LNCAP (cell line): ENCODE data around the gene CD226.

Experiments used
- TF ChIP-seq, protein P1 (sequence below): fragments of 450-650 bp; IDR thresholded peaks from 2 replicates; pipeline ENCODE4 v1.5.1; 2017; ENCODE audit warnings: mild to moderate bottlenecking

CD226 gene

GRCh38 chr18:69895066-69896047 is 52.3 kb downstream of the CD226 start:
- TF ChIP-seq, protein P1, sequence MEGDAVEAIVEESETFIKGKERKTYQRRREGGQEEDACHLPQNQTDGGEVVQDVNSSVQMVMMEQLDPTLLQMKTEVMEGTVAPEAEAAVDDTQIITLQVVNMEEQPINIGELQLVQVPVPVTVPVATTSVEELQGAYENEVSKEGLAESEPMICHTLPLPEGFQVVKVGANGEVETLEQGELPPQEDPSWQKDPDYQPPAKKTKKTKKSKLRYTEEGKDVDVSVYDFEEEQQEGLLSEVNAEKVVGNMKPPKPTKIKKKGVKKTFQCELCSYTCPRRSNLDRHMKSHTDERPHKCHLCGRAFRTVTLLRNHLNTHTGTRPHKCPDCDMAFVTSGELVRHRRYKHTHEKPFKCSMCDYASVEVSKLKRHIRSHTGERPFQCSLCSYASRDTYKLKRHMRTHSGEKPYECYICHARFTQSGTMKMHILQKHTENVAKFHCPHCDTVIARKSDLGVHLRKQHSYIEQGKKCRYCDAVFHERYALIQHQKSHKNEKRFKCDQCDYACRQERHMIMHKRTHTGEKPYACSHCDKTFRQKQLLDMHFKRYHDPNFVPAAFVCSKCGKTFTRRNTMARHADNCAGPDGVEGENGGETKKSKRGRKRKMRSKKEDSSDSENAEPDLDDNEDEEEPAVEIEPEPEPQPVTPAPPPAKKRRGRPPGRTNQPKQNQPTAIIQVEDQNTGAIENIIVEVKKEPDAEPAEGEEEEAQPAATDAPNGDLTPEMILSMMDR: no peak

DNA sequence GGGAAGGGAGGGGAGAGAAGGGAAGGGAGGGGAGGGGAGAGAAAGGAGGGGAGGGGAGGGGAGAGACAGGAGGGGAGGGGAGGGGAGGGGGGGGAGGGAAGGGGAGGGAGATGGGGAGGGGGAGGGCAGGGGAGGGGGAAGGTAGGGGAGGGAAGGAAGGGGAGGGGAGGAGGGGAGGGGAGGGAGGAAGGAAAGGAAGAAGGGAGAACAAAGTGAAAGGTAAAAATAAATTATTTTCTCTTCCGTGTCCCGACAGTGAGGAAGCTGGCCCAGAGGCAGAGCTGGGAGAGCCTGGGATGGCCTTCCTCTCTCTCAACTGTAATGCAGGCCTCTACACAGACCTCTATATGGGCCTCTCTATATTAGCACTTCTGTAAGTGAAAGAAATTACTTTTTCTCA is 53.2 kb downstream of the CD226 start:
- TF ChIP-seq, protein P1: no peak

- TF ChIP-seq, protein P1: no peak
These were observed 57.1 kb downstream of the CD226 start for GRCh38 chr18:69890558-69890957.

DNA sequence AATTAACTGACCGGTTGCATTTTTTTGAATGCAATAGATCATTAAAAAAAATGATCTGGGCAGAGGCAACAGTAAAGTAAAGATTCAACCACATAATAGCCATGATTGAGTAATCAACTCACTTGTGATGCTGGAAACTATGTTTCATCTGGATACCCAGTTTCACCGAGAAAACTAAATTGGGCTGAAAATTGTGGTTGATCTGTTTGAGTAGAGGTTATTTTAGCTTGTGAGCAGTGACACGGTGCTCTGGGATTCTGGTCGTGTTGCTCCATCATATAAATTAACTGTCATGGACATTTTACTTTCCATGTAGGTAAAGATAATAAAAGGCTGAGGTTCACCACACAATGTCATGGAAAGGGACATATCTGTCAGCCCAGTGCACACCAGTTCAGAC is 58.7 kb downstream of the CD226 start:
- TF ChIP-seq, protein P1: no peak

- TF ChIP-seq, protein P1: no peak
These were observed 60.4 kb downstream of the CD226 start for GRCh38 chr18:69887256-69887655.

DNA sequence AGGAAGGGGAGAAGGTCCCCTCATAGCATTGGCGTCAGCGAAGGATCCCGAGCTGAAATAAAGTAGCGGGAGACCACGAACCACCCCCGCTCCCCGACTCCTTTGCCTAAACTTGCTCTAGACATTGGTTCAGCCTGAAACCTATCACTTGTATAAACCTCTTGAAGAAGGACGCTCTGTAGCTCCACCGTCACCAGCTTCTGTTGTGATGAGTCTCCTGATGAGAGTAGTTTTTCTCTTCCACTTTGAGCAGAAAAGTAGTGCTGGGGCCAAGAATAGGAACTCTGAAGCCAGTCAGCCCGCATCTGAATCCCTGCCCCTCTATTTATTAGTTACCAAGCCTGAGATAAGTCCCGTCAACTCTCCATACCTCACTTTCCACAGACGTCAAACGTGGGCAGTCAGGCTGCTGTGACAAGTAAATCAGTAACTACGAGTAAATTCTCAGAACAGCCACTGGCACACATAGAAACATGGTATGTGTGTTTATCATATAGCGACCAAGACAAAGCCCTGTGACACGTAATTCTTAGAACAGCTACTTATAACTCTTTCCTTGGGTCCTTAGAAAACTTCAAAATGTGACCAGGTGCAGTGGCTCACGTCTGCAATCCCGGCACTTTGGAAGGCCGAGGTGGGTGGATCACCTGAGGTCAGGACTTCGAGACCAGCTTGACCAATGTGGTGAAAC is 61.7 kb downstream of the CD226 start:
- TF ChIP-seq, protein P1: no peak

DNA sequence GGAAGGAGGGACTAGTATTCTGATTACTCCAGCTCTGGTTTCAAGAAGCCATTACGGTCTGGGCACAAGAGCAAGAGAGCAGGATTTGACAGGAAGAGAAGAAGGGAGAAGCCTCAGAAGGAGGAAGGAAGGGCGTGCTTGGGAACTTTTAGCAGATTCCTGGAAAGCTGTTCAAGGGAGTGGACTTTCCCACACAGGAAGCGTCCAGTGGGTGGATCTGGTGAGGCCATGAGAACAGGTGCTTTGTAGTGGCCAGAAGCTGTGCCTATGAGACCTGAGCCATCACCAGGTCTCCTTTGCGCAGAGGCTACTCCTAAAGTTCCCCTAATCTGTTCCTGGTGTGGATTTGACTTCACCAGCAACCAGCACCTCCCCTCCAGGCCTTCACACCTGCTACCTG is 62.3 kb downstream of the CD226 start:
- TF ChIP-seq, protein P1: no peak
